Effector memory CD4-positive, alpha-beta T cell (primary cell): Measurements from ENCODE around the gene EFL1.

ENCODE experiments used
- DNase-seq, 3 donors: peaks; one replicate each; pipeline ENCODE4 v3.0.0-alpha.2; 2020
- H3K27ac ChIP-seq: 2 replicates; pipeline ENCODE4 v1.7.0; 2013; ENCODE audit warnings: mild to moderate bottlenecking, low read length, moderate library complexity; ENCODE audit not compliant: insufficient read depth, poor library complexity, severe bottlenecking
- H3K27me3 ChIP-seq: replicated peaks from 2 replicates; pipeline ENCODE4 v1.7.0; 2013; ENCODE audit warnings: mild to moderate bottlenecking, low read length; ENCODE audit not compliant: insufficient read depth, control insufficient read depth, poor library complexity, severe bottlenecking
- H3K36me3 ChIP-seq: 2 replicates; pipeline ENCODE4 v1.7.0; 2013; ENCODE audit warnings: mild to moderate bottlenecking, low read length, moderate library complexity; ENCODE audit not compliant: control insufficient read depth, insufficient read depth
- H3K4me1 ChIP-seq: 2 replicates; pipeline ENCODE4 v1.7.0; 2013; ENCODE audit warnings: low read length, mild to moderate bottlenecking; ENCODE audit not compliant: control insufficient read depth, insufficient read depth, poor library complexity, severe bottlenecking
- H3K4me3 ChIP-seq: 2 replicates; pipeline ENCODE4 v1.7.0; 2013; ENCODE audit warnings: low read length, low read depth, mild to moderate bottlenecking; ENCODE audit not compliant: insufficient read depth, poor library complexity, severe bottlenecking
- H3K9me3 ChIP-seq: 2 replicates; pipeline ENCODE4 v1.7.0; 2013; ENCODE audit warnings: mild to moderate bottlenecking, low read length, moderate library complexity; ENCODE audit not compliant: control insufficient read depth

Gene EFL1

DNA sequence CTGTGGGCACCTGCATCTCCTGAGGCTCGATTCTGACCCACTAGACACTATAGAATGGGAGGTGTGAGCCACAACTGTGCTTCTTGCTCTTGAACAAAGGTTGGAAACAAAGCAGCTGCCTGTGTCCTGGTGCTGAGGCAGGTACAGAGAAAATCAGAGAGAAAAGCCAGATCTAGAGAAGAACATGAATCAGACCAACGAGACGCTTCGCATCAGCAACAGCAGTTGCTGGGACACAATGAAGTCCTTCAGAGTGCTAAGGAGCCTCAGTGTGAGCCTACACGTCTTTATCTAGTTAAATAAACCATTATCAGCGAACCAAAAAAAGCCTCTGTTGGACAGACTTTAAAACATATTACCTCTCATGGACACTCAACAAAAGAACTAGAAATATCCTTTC lies 130.4 kb downstream of the EFL1 start:
- no peak overlapping the region for H3K27ac ChIP-seq
- H3K36me3 ChIP-seq = peaks cover 8% of the 10 kb centered on the region
- no peak overlapping the region for H3K4me3 ChIP-seq
- H3K9me3 ChIP-seq = no peaks in the 10 kb centered on the region
- no peak for DNase-seq
- H3K27me3 ChIP-seq = no peaks in the 10 kb centered on the region
- H3K4me1 ChIP-seq = no peaks in the 10 kb centered on the region

DNA sequence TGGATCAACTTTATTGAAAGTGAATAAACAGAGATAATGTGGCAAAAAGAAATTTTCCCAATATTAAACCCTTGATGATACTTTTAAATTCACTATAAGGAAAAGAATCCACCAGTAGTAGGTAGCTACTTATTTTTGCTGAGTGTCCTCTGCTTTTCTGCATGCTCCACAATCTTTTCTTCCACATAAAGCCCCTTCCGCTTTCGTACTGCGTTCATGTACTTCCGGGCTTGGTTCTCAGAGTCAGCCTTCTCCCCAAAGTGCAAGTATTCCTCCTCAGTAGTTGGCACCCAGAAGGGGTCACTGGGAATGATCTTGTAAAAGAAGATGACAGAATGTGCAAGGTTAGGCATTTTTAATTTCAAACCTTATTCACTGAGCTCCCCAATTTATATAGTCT lies 132.3 kb downstream of the EFL1 start:
- no peaks in the 10 kb centered on the region for H3K4me1 ChIP-seq
- H3K27me3 ChIP-seq = no peaks in the 10 kb centered on the region
- H3K27ac ChIP-seq = no peak overlapping the region

DNA sequence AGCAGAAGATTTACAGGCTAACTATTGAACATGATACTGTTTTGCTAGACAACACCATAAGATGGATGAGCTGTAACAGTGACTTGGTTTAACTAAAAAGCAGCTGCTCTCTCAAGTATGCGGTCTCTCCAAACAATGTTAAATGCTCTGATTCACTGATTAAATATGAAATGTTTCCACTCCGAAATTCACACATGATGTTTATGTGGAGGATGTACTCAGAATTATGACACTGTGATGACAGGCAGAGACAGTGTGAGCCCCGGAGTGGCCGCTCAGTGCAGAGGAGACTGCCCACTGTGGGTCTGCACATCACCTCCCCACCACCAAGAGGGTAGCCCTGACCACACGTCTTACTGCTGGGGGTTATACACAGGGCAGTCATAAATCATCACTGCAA lies 132.8 kb downstream of the EFL1 start:
- Histone ChIP-seq H3K36me3 (peaks cover 14% of the 10 kb centered on the region), H3K9me3 (no peaks in the 10 kb centered on the region), H3K27ac (no peak overlapping the region), H3K27me3 (no peaks in the 10 kb centered on the region), H3K4me3 (no peak overlapping the region), H3K4me1 (no peaks in the 10 kb centered on the region)
- DNase-seq = no peak

More for the DNA sequence above, 132.3 kb downstream of the EFL1 start:
- Histone ChIP-seq H3K4me3 (no peak overlapping the region), H3K9me3 (no peaks in the 10 kb centered on the region), H3K36me3 (peaks cover 14% of the 10 kb centered on the region)
- DNase-seq = no peak

DNA sequence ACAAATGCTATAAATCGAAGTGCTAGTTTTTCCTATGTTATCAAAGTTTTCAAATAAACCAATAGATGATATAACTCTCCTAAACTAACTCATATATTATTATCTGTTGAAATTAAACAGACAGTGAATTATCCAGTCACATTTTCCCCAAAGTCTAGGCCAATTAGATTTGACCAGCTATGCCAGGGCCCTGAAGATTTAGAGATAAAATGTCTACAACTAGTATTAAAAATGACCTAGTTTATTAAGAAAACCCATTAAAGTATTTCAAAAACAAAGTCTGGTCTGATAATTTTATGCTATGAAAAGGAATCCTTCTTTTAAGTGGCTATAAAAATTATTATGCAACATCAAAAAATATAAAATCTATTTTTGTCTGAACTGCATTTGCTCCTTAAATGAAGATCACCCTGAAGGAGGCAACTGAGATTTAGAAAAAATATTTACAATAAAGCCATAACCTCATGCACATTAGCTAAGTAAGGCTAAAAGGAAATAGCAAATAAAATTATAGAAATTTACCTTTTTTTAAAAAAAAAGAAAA lies 133.3 kb downstream of the EFL1 start:
- H3K4me3 ChIP-seq = no peak overlapping the region
- peaks cover 14% of the 10 kb centered on the region for H3K36me3 ChIP-seq
- no peaks in the 10 kb centered on the region for H3K27me3 ChIP-seq
- no peak for DNase-seq
- H3K27ac ChIP-seq = no peak overlapping the region
- H3K4me1 ChIP-seq = no peaks in the 10 kb centered on the region
- no peaks in the 10 kb centered on the region for H3K9me3 ChIP-seq

DNA sequence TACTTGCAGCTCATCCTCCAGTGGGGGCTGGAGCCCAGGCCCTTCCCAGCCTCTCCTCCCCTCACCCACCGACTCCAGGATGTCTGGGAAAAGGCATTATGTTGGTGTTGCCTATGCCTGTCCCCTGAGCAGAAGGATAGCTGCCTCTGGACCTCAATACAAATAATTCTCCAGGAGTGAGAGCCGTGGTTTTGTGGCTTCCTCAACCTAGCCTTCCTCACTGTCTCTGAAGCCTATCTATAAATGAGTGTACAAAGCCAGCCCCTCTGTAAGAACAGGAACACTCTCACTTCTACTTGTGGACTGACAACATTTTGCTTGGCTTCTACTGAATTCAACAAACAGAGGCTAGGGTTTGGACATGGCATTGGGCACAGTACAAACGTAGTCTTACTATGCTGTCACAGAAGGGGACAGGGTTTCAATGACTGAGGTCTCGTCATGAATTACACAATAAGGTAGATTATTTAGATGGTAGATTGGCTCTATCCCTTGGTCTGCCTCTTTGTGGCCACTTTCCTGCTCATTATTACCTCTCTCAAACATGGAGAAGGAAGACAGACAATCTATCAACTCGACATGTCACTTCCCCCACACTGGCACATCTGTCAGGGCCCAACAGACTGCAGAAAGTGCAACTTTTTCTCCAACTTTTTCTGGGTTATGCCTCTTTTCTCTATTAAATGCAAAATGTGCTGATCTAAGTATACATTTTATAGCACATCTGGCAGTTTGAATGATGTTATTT lies 134.0 kb downstream of the EFL1 start:
- H3K4me3 ChIP-seq = no peak overlapping the region
- no peaks in the 10 kb centered on the region for H3K4me1 ChIP-seq
- DNase-seq = no peak
- no peaks in the 10 kb centered on the region for H3K27me3 ChIP-seq
- H3K27ac ChIP-seq = no peak overlapping the region
- no peaks in the 10 kb centered on the region for H3K9me3 ChIP-seq
- peaks cover 14% of the 10 kb centered on the region for H3K36me3 ChIP-seq

DNA sequence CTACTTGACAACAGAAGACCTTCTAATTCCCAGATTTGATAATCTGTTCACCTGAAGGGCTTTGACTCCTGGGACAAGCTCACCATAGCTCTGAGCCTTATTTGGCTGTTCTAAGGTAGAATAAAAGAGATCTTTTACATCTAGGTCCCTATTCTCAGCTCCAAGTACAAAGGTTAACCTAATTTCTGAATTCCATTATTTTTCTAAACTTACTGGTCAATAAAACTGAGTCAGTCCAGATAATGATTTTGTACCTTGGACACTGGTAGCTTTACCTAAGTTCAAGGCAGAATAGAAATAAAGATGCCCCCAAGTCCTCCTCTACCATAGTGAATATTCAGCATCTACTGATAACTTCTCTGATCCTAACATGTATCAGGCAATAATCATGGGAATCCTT lies 135.0 kb downstream of the EFL1 start:
- Histone ChIP-seq H3K9me3 (no peaks in the 10 kb centered on the region), H3K27ac (no peak overlapping the region), H3K27me3 (no peaks in the 10 kb centered on the region), H3K4me3 (no peak overlapping the region), H3K4me1 (no peaks in the 10 kb centered on the region), H3K36me3 (peaks cover 14% of the 10 kb centered on the region)
- DNase-seq = no peak

DNA sequence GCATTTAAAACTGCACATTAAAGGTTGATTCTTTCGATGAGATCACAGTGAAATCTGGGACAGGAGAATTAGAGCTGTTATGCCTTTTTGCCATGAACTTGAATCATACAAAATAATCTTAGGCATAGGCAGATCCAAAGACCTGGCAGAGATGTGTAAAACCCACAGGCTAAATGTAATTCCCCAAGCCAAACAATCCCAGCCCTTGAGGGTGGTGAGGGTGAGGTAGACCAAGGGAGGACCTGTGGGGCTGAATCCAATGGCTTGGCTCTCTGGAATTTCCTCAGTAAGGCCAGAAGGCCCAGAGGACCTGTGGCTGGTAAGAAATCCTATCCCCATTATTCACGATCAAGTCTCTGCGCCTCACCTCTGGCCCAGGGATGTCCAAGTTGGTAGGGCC lies 136.2 kb downstream of the EFL1 start:
- H3K4me1 ChIP-seq = no peaks in the 10 kb centered on the region
- H3K9me3 ChIP-seq = no peaks in the 10 kb centered on the region
- H3K27me3 ChIP-seq = no peaks in the 10 kb centered on the region
- H3K27ac ChIP-seq = no peak overlapping the region
- DNase-seq = no peak
- peaks cover 11% of the 10 kb centered on the region for H3K36me3 ChIP-seq
- H3K4me3 ChIP-seq = no peak overlapping the region

DNA sequence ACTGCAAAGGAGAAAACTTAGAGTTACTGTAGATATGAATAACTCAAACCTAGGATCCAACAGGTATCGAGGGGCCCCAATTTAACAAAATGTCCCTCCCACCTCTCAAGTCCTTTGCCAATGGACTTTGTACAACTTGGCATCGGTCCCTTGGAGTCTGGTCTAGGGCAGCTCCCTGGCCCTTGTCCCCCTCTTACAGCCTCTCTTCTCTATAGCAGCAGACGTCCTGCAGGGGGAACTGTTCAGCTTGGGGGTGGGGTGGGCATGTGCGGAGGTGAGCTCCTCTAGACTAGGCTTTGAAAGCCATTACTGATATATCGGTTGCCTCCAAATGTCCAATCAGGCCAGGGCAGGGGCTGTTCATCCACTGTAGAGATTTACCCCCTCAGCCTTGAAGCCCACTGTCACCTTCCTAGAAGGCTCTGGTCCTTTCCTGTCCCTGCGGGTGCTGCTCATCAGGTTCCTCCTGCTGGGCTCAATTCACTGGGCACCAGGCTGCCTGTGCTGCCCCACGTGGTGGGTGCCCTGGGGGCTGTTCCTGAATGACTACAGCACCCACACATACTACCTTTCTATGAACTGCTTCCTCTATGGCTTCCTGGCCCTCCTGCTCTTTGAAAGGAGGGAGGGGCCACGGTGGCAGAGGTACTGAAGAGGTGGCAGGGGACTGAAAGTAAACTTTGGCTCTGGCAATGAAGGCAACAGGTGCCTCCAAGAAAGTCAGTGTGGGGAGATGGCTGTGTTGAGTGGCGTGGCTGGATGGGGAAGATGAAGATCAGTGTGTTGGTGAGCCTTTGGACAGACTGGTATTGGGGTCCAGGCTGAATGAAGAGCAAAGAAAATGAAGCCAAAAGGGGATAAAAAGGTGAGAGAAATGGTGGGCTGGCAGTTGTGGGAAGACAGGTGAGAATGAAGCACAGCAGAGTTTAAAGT lies 137.9 kb downstream of the EFL1 start:
- no peak for DNase-seq
- Histone ChIP-seq H3K4me1 (no peaks in the 10 kb centered on the region), H3K27ac (no peak overlapping the region), H3K27me3 (no peaks in the 10 kb centered on the region), H3K36me3 (peaks cover 6% of the 10 kb centered on the region), H3K9me3 (no peaks in the 10 kb centered on the region), H3K4me3 (no peak overlapping the region)

DNA sequence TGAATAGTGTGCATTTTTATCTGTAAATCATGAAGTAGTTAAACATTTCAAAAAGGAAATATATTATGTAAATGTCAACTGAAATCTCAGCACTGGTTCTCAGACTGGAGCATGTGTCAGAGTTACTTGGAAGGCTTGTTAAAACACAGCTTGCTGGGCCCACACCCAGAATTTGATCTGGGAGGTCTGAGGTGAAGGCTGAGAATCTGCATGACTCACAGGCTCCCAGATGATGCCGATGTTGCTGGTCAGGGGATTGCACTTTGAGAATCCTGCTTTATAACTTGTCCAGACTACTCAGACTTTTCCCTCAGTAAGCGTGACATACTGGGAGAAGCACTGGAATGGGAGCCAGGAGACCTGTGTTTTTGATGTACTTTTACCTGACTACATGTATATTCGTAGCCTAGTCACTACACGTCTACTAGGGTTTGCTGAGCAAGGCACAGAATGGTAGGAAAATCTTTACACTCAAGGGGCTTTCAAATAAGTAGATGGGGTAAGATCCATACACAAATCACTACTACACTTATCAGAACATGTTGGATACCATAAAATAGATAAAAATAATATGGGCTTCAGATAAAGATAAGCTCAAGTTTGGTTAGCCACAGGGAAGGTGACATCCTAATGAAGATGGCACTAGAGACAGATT lies 139.7 kb downstream of the EFL1 start:
- DNase-seq = no peak
- Histone ChIP-seq H3K4me3 (no peak overlapping the region), H3K27me3 (no peaks in the 10 kb centered on the region), H3K4me1 (no peaks in the 10 kb centered on the region), H3K36me3 (peaks cover 6% of the 10 kb centered on the region), H3K9me3 (no peaks in the 10 kb centered on the region), H3K27ac (no peak overlapping the region)
